GM12891 (cell line): ENCODE data around the gene SYNJ1.
"Not testable (repeated sequence)": the region's sequence is repeated elsewhere in the genome, so short reads cannot be mapped to it uniquely, and the experiment has no call there.

Source experiments
- DNase-seq: peaks from one replicate; pipeline ENCODE4 v3.0.0; 2011; ENCODE audit warnings: low spot score; ENCODE audit not compliant: insufficient read length
- FAIRE-seq: peaks from 2 replicates; lab custom pipeline; 2011; peaks lifted over from hg19 to GRCh38; lab: Jason Lieb, UNC
- PAX5 ChIP-seq: IDR thresholded peaks from 2 replicates; pipeline ENCODE4 v1.6.1; 2011; ENCODE audit warnings: low read length, moderate library complexity, mild to moderate bottlenecking; ENCODE audit not compliant: insufficient read depth, severe bottlenecking
- POLR2A ChIP-seq: IDR thresholded peaks from 2 replicates; pipeline ENCODE4 v1.6.1; 2011; ENCODE audit warnings: low read depth, low read length, control low read depth
- POLR2AphosphoS5 ChIP-seq: IDR thresholded peaks from 2 replicates; pipeline ENCODE4 v1.6.1; 2011; ENCODE audit warnings: low read depth, low read length, control low read depth
- POU2F2 ChIP-seq: IDR thresholded peaks from 2 replicates; pipeline ENCODE4 v1.6.1; 2011; ENCODE audit warnings: low read depth, mild to moderate bottlenecking, control low read depth, low read length, moderate library complexity
- SPI1 ChIP-seq: IDR thresholded peaks from 2 replicates; pipeline ENCODE4 v1.6.1; 2011; ENCODE audit warnings: low read depth, low read length, control low read depth
- TAF1 ChIP-seq: IDR thresholded peaks from 2 replicates; pipeline ENCODE4 v1.6.1; 2011; ENCODE audit warnings: low read depth, low read length, control low read depth

SYNJ1 gene

DNA sequence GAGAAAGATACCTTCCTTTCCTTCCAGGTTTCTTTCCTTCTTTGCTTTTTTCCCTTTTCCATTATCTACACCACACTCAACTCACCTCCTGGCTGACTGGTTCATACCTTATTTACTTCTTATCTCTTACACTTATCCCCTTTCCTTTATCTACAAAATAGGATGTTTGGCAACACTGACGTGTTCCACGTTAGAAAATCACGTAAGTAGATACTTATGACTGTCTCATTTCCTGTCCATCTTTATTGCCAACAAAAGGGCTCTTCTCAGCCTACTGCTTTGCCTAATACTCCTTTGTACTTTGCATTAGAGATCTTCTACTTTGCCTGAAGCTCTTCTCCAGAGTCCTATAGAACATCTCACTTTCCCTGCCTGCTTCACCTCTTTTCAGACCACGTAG lies 25.1 kb downstream of the SYNJ1 start:
- DNase-seq, result no peak

DNA sequence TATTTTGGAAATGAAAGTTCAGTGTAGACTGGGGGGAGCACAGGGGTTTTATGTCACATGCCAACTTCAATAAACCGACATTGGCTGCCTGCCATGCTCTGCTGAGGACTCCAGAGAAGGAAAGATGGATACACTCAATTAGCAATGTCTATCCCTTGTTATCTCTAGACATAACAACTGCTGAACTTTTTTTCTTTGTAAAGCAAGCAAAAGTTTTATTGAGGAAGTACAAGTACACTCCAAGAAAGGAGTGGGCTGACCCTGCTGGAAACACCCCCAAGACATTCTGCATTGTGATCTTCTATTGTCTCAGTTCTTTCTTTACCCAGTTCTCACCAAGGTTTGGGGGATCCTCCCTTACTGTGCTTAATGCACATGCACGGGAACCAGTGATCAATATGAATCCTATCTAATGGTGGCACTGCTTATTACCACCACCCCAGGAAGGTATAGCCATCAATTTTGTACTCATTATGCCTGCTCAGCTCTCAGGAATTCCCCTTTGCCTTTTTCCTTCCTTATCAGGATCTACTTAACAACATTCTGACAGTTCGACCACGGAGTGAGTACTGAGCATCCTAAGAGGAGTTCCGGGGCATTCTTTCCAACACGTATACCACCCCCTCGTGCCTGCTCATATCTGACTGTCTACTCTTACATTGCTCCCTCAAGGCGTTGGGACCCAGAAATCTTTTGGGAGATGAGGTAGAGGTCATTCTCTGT lies 28.7 kb downstream of the SYNJ1 start:
- no peak for DNase-seq
- FAIRE-seq, result no peak
- TF ChIP-seq PAX5 (no peak), POLR2AphosphoS5 (no peak), POU2F2 (no peak), SPI1 (no peak), POLR2A (no peak), TAF1 (no peak)

More for the DNA sequence above, 25.1 kb downstream of the SYNJ1 start:
- TF ChIP-seq POLR2AphosphoS5 (no peak), POU2F2 (no peak), PAX5 (no peak), SPI1 (no peak), POLR2A (no peak), TAF1 (no peak)
- FAIRE-seq, result no peak

DNA sequence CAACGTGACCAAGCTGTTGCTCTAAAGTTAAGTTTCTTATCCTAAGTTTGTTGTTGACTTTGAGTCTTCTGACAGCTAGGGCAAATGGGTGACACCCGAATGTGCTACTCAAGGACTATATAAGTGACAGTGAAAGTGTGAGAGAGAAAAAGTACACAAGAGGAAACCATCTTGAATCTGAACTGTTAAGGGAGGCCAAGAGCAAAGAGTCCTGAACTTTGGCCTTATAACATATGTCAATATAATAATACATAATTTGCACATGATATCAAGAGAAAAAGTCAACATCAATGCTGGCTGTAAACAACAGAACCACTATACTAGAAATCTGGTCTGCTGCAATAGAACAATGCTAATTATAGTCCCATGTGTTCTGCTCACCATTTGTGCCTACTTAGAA lies 29.5 kb downstream of the SYNJ1 start:
- TF ChIP-seq POLR2A, result no peak
- no peak for TF ChIP-seq TAF1
- TF ChIP-seq SPI1, result no peak
- no peak for TF ChIP-seq POU2F2
- TF ChIP-seq PAX5, result no peak
- no peak for TF ChIP-seq POLR2AphosphoS5

GRCh38 chr21:32695482-32695881 lies 32.3 kb downstream of the SYNJ1 start:
- not testable (repeated sequence) for DNase-seq, FAIRE-seq

More for the DNA sequence above, 29.5 kb downstream of the SYNJ1 start:
- DNase-seq, result no peak
- FAIRE-seq, result no peak

DNA sequence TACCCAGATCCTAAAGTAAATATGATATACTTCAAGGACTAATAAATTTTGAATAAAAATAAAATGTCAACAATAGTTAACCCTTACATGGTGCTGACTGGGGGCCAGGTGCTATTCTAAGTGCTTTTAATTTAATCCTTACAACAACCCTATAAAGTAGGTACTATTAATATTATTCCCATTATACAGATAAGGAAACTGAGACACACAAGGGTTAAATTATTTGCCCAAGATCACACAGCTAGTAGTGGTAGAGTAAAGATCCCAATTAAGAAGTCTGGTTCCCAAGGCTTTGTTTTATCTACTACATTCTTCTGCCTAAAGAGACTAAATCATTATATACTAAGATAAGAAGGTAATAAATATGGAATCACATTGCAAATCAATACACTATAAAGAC lies 34.2 kb downstream of the SYNJ1 start:
- DNase-seq (no peak), FAIRE-seq (no peak)
- TF ChIP-seq PAX5, result no peak
- TF ChIP-seq POLR2AphosphoS5, result no peak
- TF ChIP-seq SPI1, result no peak
- TF ChIP-seq POU2F2, result no peak
- TF ChIP-seq POLR2A, result no peak
- no peak for TF ChIP-seq TAF1

GRCh38 chr21:32690085-32690484 lies 37.7 kb downstream of the SYNJ1 start:
- DNase-seq (no peak), FAIRE-seq (no peak)
- TF ChIP-seq TAF1, result no peak
- TF ChIP-seq POLR2A, result no peak
- TF ChIP-seq POLR2AphosphoS5, result no peak
- no peak for TF ChIP-seq PAX5
- no peak for TF ChIP-seq SPI1
- TF ChIP-seq POU2F2, result no peak

GRCh38 chr21:32687643-32688345 lies 40.0 kb downstream of the SYNJ1 start:
- FAIRE-seq (no peak), DNase-seq (no peak)
- TF ChIP-seq POLR2AphosphoS5 (no peak), PAX5 (no peak), SPI1 (no peak), POU2F2 (no peak), POLR2A (no peak), TAF1 (no peak)

DNA sequence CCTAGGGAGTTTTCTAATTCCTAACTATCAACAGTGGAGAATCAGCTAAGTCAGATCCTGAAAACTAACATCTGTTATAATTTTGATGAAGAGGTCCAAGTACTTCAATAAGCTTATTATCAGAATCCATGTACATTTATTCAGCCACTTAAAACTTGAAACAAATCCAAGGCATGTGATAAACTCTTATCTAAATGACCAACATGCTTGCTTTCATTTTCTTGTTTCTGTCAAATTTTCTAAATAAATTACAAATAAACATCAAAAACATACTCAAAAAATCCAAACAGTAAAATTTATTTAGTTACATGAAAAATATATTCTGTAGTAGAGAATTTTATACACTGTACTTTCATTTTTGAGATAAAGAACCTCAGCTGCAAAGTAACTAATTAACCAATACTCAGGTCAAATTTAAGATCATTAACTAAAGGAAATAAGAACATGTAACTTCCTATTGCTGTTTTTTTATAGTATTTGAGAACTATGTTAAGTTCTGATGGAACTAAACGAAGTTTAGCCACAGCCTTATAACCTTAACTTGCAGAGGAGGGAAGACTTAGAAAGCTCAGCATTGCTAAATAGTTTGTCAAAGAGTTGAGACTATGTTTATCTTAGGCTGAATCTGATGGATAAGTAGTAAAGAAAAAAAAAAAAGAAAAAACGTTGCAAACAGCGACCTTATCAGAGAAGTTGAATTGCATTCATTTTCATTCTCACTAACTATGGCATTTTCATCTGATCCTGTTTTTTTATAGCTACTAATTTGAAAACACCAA lies 44.9 kb downstream of the SYNJ1 start:
- TF ChIP-seq POU2F2, result no peak
- TF ChIP-seq SPI1, result no peak
- TF ChIP-seq POLR2A, result no peak
- TF ChIP-seq POLR2AphosphoS5, result no peak
- no peak for TF ChIP-seq TAF1
- TF ChIP-seq PAX5, result no peak
- DNase-seq (no peak), FAIRE-seq (no peak)

GRCh38 chr21:32674731-32675130 lies 53.1 kb downstream of the SYNJ1 start:
- TF ChIP-seq POLR2A (no peak), POLR2AphosphoS5 (no peak), SPI1 (0 out of 2 replicates have a peak, but pooled peaks have one; percentile 10), TAF1 (no peak), PAX5 (no peak)
- no peak for DNase-seq

More at GRCh38 chr21:32674731-32675130, 53.1 kb downstream of the SYNJ1 start:
- FAIRE-seq, result no peak
